Esophagus squamous epithelium (tissue), 5 donors: ENCODE measurements around the gene GLIS1. TPM values are rescaled to one million over a fixed set of nuclear protein-coding genes. Genes with fewer than 3 reads are reported as not detected.

Experiments
- DNase-seq: peaks from one replicate; lab custom pipeline; 2025; lab: John Stamatoyannopoulos, UW
- H3K27ac ChIP-seq, 4 donors: fragments of 200-600 bp; sonication (generic); one replicate each; pipeline ENCODE4 v1.5.1; 2016 to 2019; ENCODE audit warnings: mild to moderate bottlenecking in 1 of 4
- H3K27me3 ChIP-seq, 4 donors: fragments of 200-600 bp; sonication (generic); 1 replicate in 3 of 4; 2 replicates in 1 of 4; pipeline versions ENCODE4 v1.5.1 to v1.6.0; 2017 to 2021; ENCODE audit warnings: antibody characterized with exemption in 1 of 4
- H3K36me3 ChIP-seq, 3 donors: fragments of 200-600 bp; sonication (generic); one replicate each; pipeline ENCODE4 v1.5.1; 2016 to 2019
- H3K4me1 ChIP-seq, 3 donors: fragments of 200-600 bp; sonication (generic); one replicate each; pipeline ENCODE4 v1.5.1; 2017 to 2019
- H3K4me3 ChIP-seq, 4 donors: fragments of 200-600 bp; sonication (generic); 1 replicate in 3 of 4; 2 replicates in 1 of 4; pipeline ENCODE4 v1.5.1; 2016 to 2019; ENCODE audit warnings: mild to moderate bottlenecking in 2 of 4, moderate library complexity in 1 of 4
- H3K9me3 ChIP-seq, 3 donors: fragments of 200-600 bp; sonication (generic); one replicate each; pipeline ENCODE4 v1.5.1; 2016 to 2019
- CTCF ChIP-seq, 6 experiments: fragments of 450-650 bp in 4 of 6; fragments of 200-600 bp in 2 of 6; sonication (generic) in 2 of 6; IDR thresholded peaks; one replicate each; pipeline ENCODE4 v1.5.1; 2016 to 2019; ENCODE audit warnings: antibody characterized with exemption in 6 of 6, mild to moderate bottlenecking in 4 of 6, moderate library complexity in 4 of 6
- POLR2A ChIP-seq, 4 donors: fragments of 450-650 bp; IDR thresholded peaks; one replicate each; pipeline ENCODE4 v1.6.1; 2017; ENCODE audit warnings: antibody characterized with exemption in 4 of 4, mild to moderate bottlenecking in 4 of 4, moderate library complexity in 3 of 4
- WGBS, 2 donors: methylation state at CpG; one replicate each; pipeline ENCODE4 v1.1.5; 2018; 5-methylcytosine and 5-hydroxymethylcytosine counted together
- intact Hi-C: fragments of 100-400 bp; cut with DNase I; formaldehyde crosslinking; loops from one replicate; pipeline ENCODE4 v1.15.0; 2022
- total RNA-seq, 4 donors: library from RNA; depleted of rRNA; stranded (reverse); fragments of >200 nt; gene quantifications; one replicate each; pipeline ENCODE4 v1.1.0, GENCODE V29; 2016
- donor health status: DM: yes; HTN: yes; CAD: no.

Gene GLIS1
- total RNA-seq, 4 donors from 2014 or later, result 0.57 TPM; not detected in 3

- Histone ChIP-seq H3K9me3 (no peaks in the 10 kb centered on the region), H3K36me3 (no peaks in the 10 kb centered on the region), H3K4me3 (no peak overlapping the region), H3K27ac (no peak overlapping the region), H3K4me1 (no peaks in the 10 kb centered on the region), H3K27me3 (peaks cover 0 to 11% (median 0%) of the 10 kb centered on the region in 4 donors)
- no peak for TF ChIP-seq CTCF (IDR thresholded peaks at IDR 0.05)
- no peak for TF ChIP-seq POLR2A (IDR thresholded peaks at IDR 0.05)
- intact Hi-C loops, result no loop called here
- 85 to 88% methylated on average over 6 to 22 of the region's 24 CpGs for WGBS, 2 donors
- no peak for DNase-seq
Observed at GRCh38 chr1:53463961-53464899, 274.7 kb downstream of the GLIS1 start.

- DNase-seq, result no peak
Observed at GRCh38 chr1:53462769-53463501, 276.0 kb downstream of the GLIS1 start.

GRCh38 chr1:53462193-53462592, 276.8 kb downstream of the GLIS1 start:
- intact Hi-C loops, result no loop called here
- 81 to 89% methylated on average over 4 to 6 of the region's 6 CpGs for WGBS, 2 donors
- no peaks in the 10 kb centered on the region for H3K36me3 ChIP-seq
- TF ChIP-seq CTCF (IDR thresholded peaks at IDR 0.05), result no peak
- no peak for TF ChIP-seq POLR2A (IDR thresholded peaks at IDR 0.05)
- H3K4me3 ChIP-seq, result no peak overlapping the region
- no peak for DNase-seq
- H3K27me3 ChIP-seq, result peaks cover 0 to 11% (median 0%) of the 10 kb centered on the region in 4 donors
- H3K4me1 ChIP-seq, result no peaks in the 10 kb centered on the region
- H3K9me3 ChIP-seq, result no peaks in the 10 kb centered on the region
- H3K27ac ChIP-seq, result no peak overlapping the region

More at GRCh38 chr1:53462769-53463501, 276.0 kb downstream of the GLIS1 start:
- Histone ChIP-seq H3K4me1 (no peaks in the 10 kb centered on the region), H3K4me3 (no peak overlapping the region), H3K36me3 (no peaks in the 10 kb centered on the region), H3K9me3 (no peaks in the 10 kb centered on the region), H3K27me3 (peaks cover 0 to 11% (median 0%) of the 10 kb centered on the region in 4 donors), H3K27ac (no peak overlapping the region)
- TF ChIP-seq CTCF (IDR thresholded peaks at IDR 0.05) (no peak), POLR2A (IDR thresholded peaks at IDR 0.05) (no peak)
- 61 to 89% methylated on average over 5 of the region's 11 CpGs for WGBS, 2 donors
- intact Hi-C loops, result no loop called here

- peaks cover 0 to 14% (median 0%) of the 10 kb centered on the region in 4 donors for H3K27me3 ChIP-seq
- no peak overlapping the region for H3K4me3 ChIP-seq
- no peaks in the 10 kb centered on the region for H3K36me3 ChIP-seq
- intact Hi-C loops, result no loop called here
- no peak for DNase-seq
- TF ChIP-seq CTCF (IDR thresholded peaks at IDR 0.05) (no peak), POLR2A (IDR thresholded peaks at IDR 0.05) (no peak)
- no peak overlapping the region for H3K27ac ChIP-seq
- no peaks in the 10 kb centered on the region for H3K4me1 ChIP-seq
- 75 to 92% methylated on average over 12 to 13 of the region's 25 CpGs for WGBS, 2 donors
- no peaks in the 10 kb centered on the region for H3K9me3 ChIP-seq
Observed at GRCh38 chr1:53461323-53462044, 277.5 kb downstream of the GLIS1 start.
